Fibroblast of lung (primary cell): ENCODE measurements around the gene F2R.

ENCODE experiments used
- EZH2 ChIP-seq: IDR thresholded peaks from 2 replicates; pipeline ENCODE4 v1.5.1; 2012; ENCODE audit warnings: low read length, control low read depth, mild to moderate bottlenecking; ENCODE audit errors: missing control alignments
- TF ChIP-seq, protein P1 (sequence below), 2 donors: IDR thresholded peaks in 1 of 2; conservative IDR thresholded peaks in 1 of 2; 1 replicate in 1 of 2; 2 replicates in 1 of 2; pipeline ENCODE4 v1.5.1; 2011 to 2012; ENCODE audit warnings: low read length in 2 of 2, control low read depth in 1 of 2, inconsistent platforms in 1 of 2, low read depth in 1 of 2, mild to moderate bottlenecking in 1 of 2

DNA sequence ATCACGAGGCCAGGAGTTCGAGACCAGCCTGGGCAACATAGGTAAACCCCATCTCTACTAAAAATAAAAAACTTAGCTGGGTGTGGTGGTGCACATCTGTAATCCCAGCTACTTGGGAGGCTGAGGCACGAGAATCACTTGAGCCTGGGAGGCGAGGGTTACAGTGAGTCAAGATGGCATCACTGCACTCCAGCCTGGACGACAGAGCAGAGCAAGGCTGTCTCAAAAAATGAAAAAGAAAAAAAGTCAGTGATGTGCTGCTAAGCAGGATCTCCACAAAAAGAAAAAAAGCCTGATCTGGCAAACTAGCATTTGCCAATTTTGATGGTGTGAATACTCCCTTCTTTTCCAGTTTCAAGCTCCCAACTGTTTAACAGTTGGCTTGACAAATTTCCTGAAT is 21.9 kb downstream of the F2R start:
- TF ChIP-seq, protein P1, sequence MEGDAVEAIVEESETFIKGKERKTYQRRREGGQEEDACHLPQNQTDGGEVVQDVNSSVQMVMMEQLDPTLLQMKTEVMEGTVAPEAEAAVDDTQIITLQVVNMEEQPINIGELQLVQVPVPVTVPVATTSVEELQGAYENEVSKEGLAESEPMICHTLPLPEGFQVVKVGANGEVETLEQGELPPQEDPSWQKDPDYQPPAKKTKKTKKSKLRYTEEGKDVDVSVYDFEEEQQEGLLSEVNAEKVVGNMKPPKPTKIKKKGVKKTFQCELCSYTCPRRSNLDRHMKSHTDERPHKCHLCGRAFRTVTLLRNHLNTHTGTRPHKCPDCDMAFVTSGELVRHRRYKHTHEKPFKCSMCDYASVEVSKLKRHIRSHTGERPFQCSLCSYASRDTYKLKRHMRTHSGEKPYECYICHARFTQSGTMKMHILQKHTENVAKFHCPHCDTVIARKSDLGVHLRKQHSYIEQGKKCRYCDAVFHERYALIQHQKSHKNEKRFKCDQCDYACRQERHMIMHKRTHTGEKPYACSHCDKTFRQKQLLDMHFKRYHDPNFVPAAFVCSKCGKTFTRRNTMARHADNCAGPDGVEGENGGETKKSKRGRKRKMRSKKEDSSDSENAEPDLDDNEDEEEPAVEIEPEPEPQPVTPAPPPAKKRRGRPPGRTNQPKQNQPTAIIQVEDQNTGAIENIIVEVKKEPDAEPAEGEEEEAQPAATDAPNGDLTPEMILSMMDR (conservative IDR thresholded peaks at IDR 0.05 in 1 of 2, IDR thresholded peaks at IDR 0.05 in 1 of 2; ENCODE audit: low read depth in 1 of 2, low read length in 2 of 2), result no peak
- no peak for TF ChIP-seq EZH2
